Measurements from ENCODE around the gene FOXE3. TPM values are rescaled to one million over a fixed set of nuclear protein-coding genes. Genes with fewer than 3 reads are reported as not detected.

FOXE3 gene
- total and polyA plus RNA-seq, 9 of the 15 experiments (the other 6 are each of a cell fraction or from before 2014, with no cell fraction given) = not detected

- ATAC-seq (no peak), FAIRE-seq (no peak), DNase-seq (ENCODE audit: extremely low read depth in 1 of 4, low spot score in 3 of 4) (no peak)
- H3K4me3 ChIP-seq = no peak overlapping the region
- ChIA-PET POLR2A (no interaction called here), CTCF (ENCODE audit: low intra/inter-chr PET ratio) (no interaction called here)
- H3K27ac ChIP-seq (ENCODE audit: extremely low read depth, low read depth, low read length) = no peak overlapping the region
- in situ Hi-C loops (cut with MboI) (no loop called here), intact Hi-C loops (cut with micrococcal nuclease) (no loop called here)
- no peak overlapping the region for H2AFZ ChIP-seq (ENCODE audit: low read depth, low read length)
- WGBS (ENCODE audit: insufficient coverage, low coverage, missing lambda C conversion rate) = 5% methylated on average over 25 of the region's 25 CpGs
- no peaks in the 10 kb centered on the region for H3K36me3 ChIP-seq (ENCODE audit: control insufficient read depth, insufficient read depth, low read length)
- H3K9me1 ChIP-seq (ENCODE audit: control insufficient read depth, insufficient read depth, low read length) = no peaks in the 10 kb centered on the region
- peaks cover 0 to 14% of the 10 kb centered on the region in 2 experiments; a peak in 2 of 5 replicates for H3K4me1 ChIP-seq (replicated peaks in 1 of 2; ENCODE audit: control insufficient read depth in 2 of 2, insufficient read depth in 2 of 2, low read length in 2 of 2)
- H3K9ac ChIP-seq (ENCODE audit: insufficient read depth in 1 of 2, low read depth in 2 of 2, low read length in 2 of 2) = 0 out of 4 replicates have a peak overlapping the region, but pooled peaks of 1 of the 2 experiments have one; percentile 11
- H3K9me3 ChIP-seq (replicated peaks; ENCODE audit: control insufficient read depth, insufficient read depth, low read depth, low read length) = no peaks in the 10 kb centered on the region
- H4K20me1 ChIP-seq (replicated peaks; ENCODE audit: control insufficient read depth, insufficient read depth, low read length) = peaks cover 10% of the 10 kb centered on the region
- BruUV-seq (replicated peaks) = no TSS peak
- H3K4me2 ChIP-seq (ENCODE audit: insufficient read depth, low read length) = no peak overlapping the region
- H3K79me2 ChIP-seq (ENCODE audit: control insufficient read depth, insufficient read depth, low read length) = no peaks in the 10 kb centered on the region
- H3K27me3 ChIP-seq (ENCODE audit: control insufficient read depth in 2 of 2, insufficient read depth in 2 of 2, low read length in 2 of 2) = peaks cover 79 to 94% of the 10 kb centered on the region in 2 experiments
- TF ChIP-seq ZNF408 (CRISPR knock-in tag; IDR thresholded peaks at IDR 0.05; ENCODE audit: low read depth) = no peak
- no peak for TF ChIP-seq MGA (IDR thresholded peaks at IDR 0.05)
- no peak for TF ChIP-seq SMARCA5 (IDR thresholded peaks at IDR 0.05)
- no peak for TF ChIP-seq ZNF766 (CRISPR knock-in tag; conservative IDR thresholded peaks at IDR 0.05)
- TF ChIP-seq TAL1 (IDR thresholded peaks at IDR 0.05) = no peak
- no peak for TF ChIP-seq ZSCAN29 (IDR thresholded peaks at IDR 0.05)
- no peak for TF ChIP-seq NCOR1 (IDR thresholded peaks at IDR 0.05)
- no peak for TF ChIP-seq FUS (optimal IDR thresholded peaks at IDR 0.05; ENCODE audit: low read depth, low read length)
- TF ChIP-seq NCOA6 (IDR thresholded peaks at IDR 0.05) = no peak
- TF ChIP-seq PTTG1 (tag; IDR thresholded peaks at IDR 0.05; ENCODE audit: low read depth) = no peak
- no peak for TF ChIP-seq MYNN (IDR thresholded peaks at IDR 0.05)
- no peak for TF ChIP-seq MYNN (CRISPR knock-in tag; IDR thresholded peaks at IDR 0.05)
- TF ChIP-seq SRSF7 (optimal IDR thresholded peaks at IDR 0.05; ENCODE audit: low read depth, low read length) = no peak
- TF ChIP-seq ZSCAN32 (CRISPR knock-in tag; IDR thresholded peaks at IDR 0.05) = no peak
These were observed 29.9 kb downstream of the FOXE3 start for GRCh38 chr1:47445823-47446550.

Data from K562 (cell line).